GM12878 (cell line): Measurements from ENCODE around the gene R3HDM2. TPM values are rescaled to one million over a fixed set of nuclear protein-coding genes. Genes with fewer than 3 reads are reported as not detected.

Experiments
- ATAC-seq: fragments of 200-7000 bp; cut with Tn5 transposase; 3 replicates; pipeline ENCODE4 v1.9.1; 2020; ENCODE audit warnings: mild to moderate bottlenecking, moderate library complexity
- BruUV-seq: library from RNA; stranded (reverse); fragments of 400-500 nt; replicated peaks from 2 replicates; lab custom pipeline; 2021; lab: Mats Ljungman, UMichigan
- CTCF ChIA-PET: fragments of 300-600 bp; sonication (Branson Sonifier 250); formaldehyde crosslinking; extraction: SDS; loops from one replicate; lab custom pipeline; 2021; ENCODE audit warnings: inconsistent platforms; lab: Yijun Ruan, JAX
- POLR2A ChIA-PET: fragments of 350-600 bp; formaldehyde crosslinking; extraction: SDS; loops from one replicate; lab custom pipeline; 2021; ENCODE audit warnings: inconsistent platforms; lab: Charles Lee
- RAD21 ChIA-PET: fragments of 300-600 bp; sonication (Branson Sonifier 250); formaldehyde crosslinking; loops from one replicate; lab custom pipeline; 2023; ENCODE audit warnings: antibody characterized with exemption; ENCODE audit not compliant: unreplicated experiment; lab: Charles Lee
- SMC1A ChIA-PET: fragments of 300-600 bp; sonication (Branson Sonifier 250); formaldehyde crosslinking; loops from one replicate; lab custom pipeline; 2023; ENCODE audit not compliant: unreplicated experiment, uncharacterized antibody; lab: Charles Lee
- DNase-seq: peaks from one replicate; pipeline ENCODE4 v3.0.0-alpha.2; 2011; ENCODE audit warnings: low read depth, low spot score
- FAIRE-seq: peaks from 3 replicates; lab custom pipeline; 2011; peaks lifted over from hg19 to GRCh38; lab: Jason Lieb, UNC
- H2AFZ ChIP-seq: 2 replicates; pipeline ENCODE4 v1.6.0; 2011; ENCODE audit warnings: low read depth, low read length, control low read depth; ENCODE audit not compliant: control insufficient read depth
- H3K27ac ChIP-seq: 2 replicates; pipeline ENCODE4 v1.5.1; 2011; ENCODE audit warnings: control low read depth; ENCODE audit not compliant: control insufficient read depth, insufficient read depth
- H3K27me3 ChIP-seq, 2 experiments: replicated peaks in 1 of 2; 2 replicates each; pipeline versions ENCODE4 v1.6.0 to v1.6.1; 2011; ENCODE audit warnings: low read length in 1 of 2; ENCODE audit not compliant: control insufficient read depth in 2 of 2, insufficient read depth in 2 of 2
- H3K36me3 ChIP-seq, 2 experiments: 2 replicates each; pipeline ENCODE4 v1.5.1; 2011; ENCODE audit warnings: low read length in 1 of 2; ENCODE audit not compliant: control insufficient read depth in 2 of 2, insufficient read depth in 2 of 2
- H3K4me1 ChIP-seq: 2 replicates; pipeline ENCODE4 v1.6.1; 2011; ENCODE audit warnings: mild to moderate bottlenecking, low read length, moderate library complexity, mixed read lengths; ENCODE audit not compliant: control insufficient read depth, insufficient read depth
- H3K4me2 ChIP-seq: 2 replicates; pipeline ENCODE4 v1.6.0; 2011; ENCODE audit warnings: control low read depth; ENCODE audit not compliant: control insufficient read depth, insufficient read depth
- H3K4me3 ChIP-seq: fragments of 200-600 bp; sonication (generic); 2 replicates; pipeline ENCODE4 v1.5.1; 2016
- H3K79me2 ChIP-seq: 2 replicates; pipeline ENCODE4 v1.6.0; 2011; ENCODE audit warnings: low read length; ENCODE audit not compliant: control insufficient read depth, insufficient read depth
- H3K9ac ChIP-seq: 2 replicates; pipeline ENCODE4 v1.8.0; 2011; ENCODE audit warnings: low read length, control low read depth, mixed read lengths; ENCODE audit not compliant: control insufficient read depth, insufficient read depth
- H3K9me3 ChIP-seq: replicated peaks from 3 replicates; pipeline ENCODE4 v1.5.1; 2011; ENCODE audit warnings: mild to moderate bottlenecking, low read length; ENCODE audit not compliant: control insufficient read depth, insufficient read depth
- H4K20me1 ChIP-seq: 2 replicates; pipeline ENCODE4 v1.6.0; 2011; ENCODE audit not compliant: control insufficient read depth, insufficient read depth
- ATF3 ChIP-seq: IDR thresholded peaks from 2 replicates; pipeline ENCODE4 v1.6.1; 2011; ENCODE audit warnings: low read depth, mild to moderate bottlenecking, low read length, moderate library complexity, borderline replicate concordance; ENCODE audit errors: extremely low read depth
- CEBPZ ChIP-seq: fragments of 150-350 bp; IDR thresholded peaks from 2 replicates; pipeline ENCODE4 v1.6.1; 2016; ENCODE audit warnings: low read depth, low read length
- CHD4 ChIP-seq: fragments of 200-600 bp; sonication (generic); IDR thresholded peaks from 2 replicates; pipeline ENCODE4 v1.6.1; 2016; ENCODE audit warnings: mild to moderate bottlenecking
- DPF2 ChIP-seq: fragments of 450-650 bp; IDR thresholded peaks from 2 replicates; pipeline ENCODE4 v1.6.1; 2017; ENCODE audit warnings: mild to moderate bottlenecking
- GABPA ChIP-seq: IDR thresholded peaks from 2 replicates; pipeline ENCODE4 v1.6.1; 2014; ENCODE audit warnings: antibody characterized with exemption, low read depth, mild to moderate bottlenecking, inconsistent platforms
- HSF1 ChIP-seq: fragments of 150-350 bp; IDR thresholded peaks from 2 replicates; pipeline ENCODE4 v1.6.1; 2014; ENCODE audit warnings: mild to moderate bottlenecking, low read depth, low read length
- MEF2A ChIP-seq: IDR thresholded peaks from 2 replicates; pipeline ENCODE4 v1.6.1; 2011; ENCODE audit warnings: low read depth, mild to moderate bottlenecking, low read length, moderate library complexity; ENCODE audit not compliant: insufficient read depth
- MTA2 ChIP-seq: fragments of 450-650 bp; IDR thresholded peaks from 2 replicates; pipeline ENCODE4 v1.6.1; 2016; ENCODE audit warnings: low read depth, mild to moderate bottlenecking, moderate library complexity
- PAX8 ChIP-seq: fragments of 450-650 bp; IDR thresholded peaks from 2 replicates; pipeline ENCODE4 v1.6.1; 2017; ENCODE audit warnings: mild to moderate bottlenecking, moderate library complexity
- POU2F2 ChIP-seq: IDR thresholded peaks from 3 replicates; pipeline ENCODE4 v1.6.1; 2011; ENCODE audit warnings: low read depth, mild to moderate bottlenecking, low read length, borderline replicate concordance
- SP1 ChIP-seq: IDR thresholded peaks from one replicate; pipeline ENCODE4 v1.6.1; 2011; ENCODE audit warnings: low read depth, low read length
- TARDBP ChIP-seq: IDR thresholded peaks from 2 replicates; pipeline ENCODE4 v1.6.1; 2016; ENCODE audit warnings: borderline replicate concordance
- YY1 ChIP-seq: IDR thresholded peaks from 2 replicates; pipeline ENCODE4 v1.6.1; 2011; ENCODE audit warnings: low read depth, mild to moderate bottlenecking, low read length
- ZBTB40 ChIP-seq: fragments of 450-650 bp; IDR thresholded peaks from 2 replicates; pipeline ENCODE4 v1.6.1; 2016; ENCODE audit warnings: mild to moderate bottlenecking, moderate library complexity, borderline replicate concordance
- ZNF207 ChIP-seq: fragments of 450-650 bp; IDR thresholded peaks from 2 replicates; pipeline ENCODE4 v1.6.1; 2014; ENCODE audit warnings: antibody characterized with exemption, mild to moderate bottlenecking, borderline replicate concordance
- WGBS: methylation state at CpG from one replicate; pipeline ENCODE4 v1.1.6; 2016; ENCODE audit warnings: low lambda C conversion rate; ENCODE audit not compliant: insufficient replicate concordance, insufficient coverage; ENCODE audit errors: missing lambda C conversion rate; 5-methylcytosine and 5-hydroxymethylcytosine counted together
- in situ Hi-C: fragments of 300-500 bp; cut with MboI; formaldehyde crosslinking; loops from 9 replicates; pipeline ENCODE4 v1.14.3; 2018; ENCODE audit warnings: mixed read lengths
- intact Hi-C: fragments of 100-400 bp; cut with micrococcal nuclease; formaldehyde crosslinking; loops from one replicate; pipeline ENCODE4 v1.14.2; 2022; ENCODE audit not compliant: unreplicated experiment
- polyA plus RNA-seq, 11 experiments: library from polyadenylated mRNA; depleted of rRNA in 4 of 11; unstranded in 6 of 11; stranded (reverse) in 5 of 11; fragments of >200 nt; fragmentation: Nextera tagmentation in 4 of 11; fragmentation: Illumina TruSeq in 1 of 11; extraction: Ambion mirVana in 4 of 11; extraction: Trizol in 1 of 11; gene quantifications; 1 replicate in 1 of 11; 2 replicates in 10 of 11; pipeline versions ENCODE4 v1.2.1 to v1.2.3, GENCODE V29; 2011 to 2016; ENCODE audit warnings: inconsistent platforms in 2 of 11, missing spikeins in 2 of 11, low read depth in 1 of 11
- total RNA-seq, 4 experiments: library from RNA; depleted of rRNA in 3 of 4; stranded (reverse); fragments of >200 nt in 3 of 4; fragmentation: Illumina TruSeq in 1 of 4; extraction: Trizol in 1 of 4; gene quantifications; 2 replicates each; pipeline versions ENCODE4 v1.2.1 to v1.2.3, GENCODE V29; 2013 to 2021

Gene R3HDM2
- total and polyA plus RNA-seq, 10 of the 15 experiments (the other 5 are each of a cell fraction or from before 2014, with no cell fraction given) = 4.6 to 26.1 (median 11.2) TPM

- Histone ChIP-seq H2AFZ (no peak overlapping the region), H3K79me2 (no peaks in the 10 kb centered on the region), H3K9me3 (no peaks in the 10 kb centered on the region), H3K4me2 (no peak overlapping the region), H3K27me3 (no peaks in the 10 kb centered on the region; a peak in 1 of 4 replicates), H4K20me1 (no peaks in the 10 kb centered on the region), H3K4me3 (no peak overlapping the region), H3K4me1 (no peaks in the 10 kb centered on the region), H3K9ac (no peak overlapping the region), H3K27ac (no peak overlapping the region), H3K36me3 (no peaks in the 10 kb centered on the region)
- 19% methylated on average over 7 of the region's 7 CpGs for WGBS
- ChIA-PET POLR2A (no interaction called here), SMC1A (interaction anchor here (0.7 kb wide), 1 partner anchor 84 kb away, joined by 3 read pairs; no protein-coding TSS in a partner anchor), CTCF (no interaction called here), RAD21 (no interaction called here)
- no peak for FAIRE-seq
- ATAC-seq = no peak
- DNase-seq = no peak
- intact Hi-C loops = no loop called here
- in situ Hi-C loops = no loop called here
- BruUV-seq = no TSS peak
- TF ChIP-seq GABPA (no peak), PAX8 (no peak), DPF2 (no peak), MTA2 (no peak), ZBTB40 (no peak), HSF1 (no peak), SP1 (no peak), TARDBP (no peak), CHD4 (no peak), ATF3 (no peak), YY1 (no peak), MEF2A (no peak), ZNF207 (no peak), CEBPZ (no peak), POU2F2 (no peak)
These were observed 224.9 kb downstream of the R3HDM2 start for GRCh38 chr12:57205931-57206330.
